Measurements from ENCODE around the gene KIAA1614.

GRCh38 chr1:180976191-180976590 is 63.5 kb downstream of the KIAA1614 start:
- TF ChIP-seq CTCF (IDR thresholded peaks at IDR 0.05; ENCODE audit: borderline replicate concordance, extremely low read depth, low read length, poor library complexity, severe bottlenecking) (no peak), EZH2 (IDR thresholded peaks at IDR 0.05; ENCODE audit: borderline replicate concordance, low read depth, low read length, severe bottlenecking) (no peak)
